ENCODE results near the gene DRC7. TPM values are rescaled to one million over a fixed set of nuclear protein-coding genes. Genes with fewer than 3 reads are reported as not detected.

The DRC7 gene
- polyA plus RNA-seq, 1 donor from 2014 or later = 1.4 TPM

- no peaks in the 10 kb centered on the region for H3K27me3 ChIP-seq (ENCODE audit: insufficient read depth, low read depth, low read length)
- H3K27ac ChIP-seq (ENCODE audit: low read length) = no peak overlapping the region
- no peaks in the 10 kb centered on the region for H4K20me1 ChIP-seq (ENCODE audit: insufficient read depth)
- H2AFZ ChIP-seq (ENCODE audit: low read depth, low read length) = no peak overlapping the region
- H3K79me2 ChIP-seq (replicated peaks; ENCODE audit: insufficient read depth, low read length) = no peaks in the 10 kb centered on the region
- H3K36me3 ChIP-seq (ENCODE audit: insufficient read depth, low read length) = no peaks in the 10 kb centered on the region
- H3K9ac ChIP-seq (ENCODE audit: low read length) = no peak overlapping the region
- no peak for TF ChIP-seq REST (IDR thresholded peaks at IDR 0.05; ENCODE audit: borderline replicate concordance)
- TF ChIP-seq EP300 (conservative IDR thresholded peaks at IDR 0.05; ENCODE audit: poor library complexity, severe bottlenecking) = no peak
- no peaks in the 10 kb centered on the region for H3K9me2 ChIP-seq (ENCODE audit: insufficient read depth, low read length)
- no peaks in the 10 kb centered on the region for H3K9me3 ChIP-seq (ENCODE audit: low read length)
- no peak overlapping the region for H3K4me2 ChIP-seq (ENCODE audit: low read length)
- H3F3A ChIP-seq (ENCODE audit: insufficient read depth, low read length, poor library complexity, severe bottlenecking) = no peaks in the 10 kb centered on the region
- H3K4me3 ChIP-seq (ENCODE audit: low read length) = no peak overlapping the region
Measured at GRCh38 chr16:57679767-57680482, 14.7 kb upstream of the DRC7 start.

- Histone ChIP-seq H3K36me3 (ENCODE audit: insufficient read depth, low read length) (no peaks in the 10 kb centered on the region), H3K27ac (ENCODE audit: low read length) (no peak overlapping the region), H3K9ac (ENCODE audit: low read length) (no peak overlapping the region), H2AFZ (ENCODE audit: low read depth, low read length) (no peak overlapping the region), H3K4me2 (ENCODE audit: low read length) (no peak overlapping the region), H3K27me3 (ENCODE audit: insufficient read depth, low read depth, low read length) (no peaks in the 10 kb centered on the region), H3K9me3 (ENCODE audit: low read length) (no peaks in the 10 kb centered on the region), H3K4me3 (ENCODE audit: low read length) (no peak overlapping the region), H4K20me1 (ENCODE audit: insufficient read depth) (no peaks in the 10 kb centered on the region), H3F3A (ENCODE audit: insufficient read depth, low read length, poor library complexity, severe bottlenecking) (no peaks in the 10 kb centered on the region), H3K79me2 (replicated peaks; ENCODE audit: insufficient read depth, low read length) (no peaks in the 10 kb centered on the region), H3K9me2 (ENCODE audit: insufficient read depth, low read length) (no peaks in the 10 kb centered on the region)
- TF ChIP-seq SMC3 (conservative IDR thresholded peaks at IDR 0.05; ENCODE audit: poor library complexity) = no peak
Measured at GRCh38 chr16:57680842-57681375, 13.7 kb upstream of the DRC7 start.

- no peaks in the 10 kb centered on the region for H3K9me2 ChIP-seq (ENCODE audit: insufficient read depth, low read length)
- H3K36me3 ChIP-seq (ENCODE audit: insufficient read depth, low read length) = no peaks in the 10 kb centered on the region
- no peaks in the 10 kb centered on the region for H3F3A ChIP-seq (ENCODE audit: insufficient read depth, low read length, poor library complexity, severe bottlenecking)
- no peaks in the 10 kb centered on the region for H3K9me3 ChIP-seq (ENCODE audit: low read length)
- H3K9ac ChIP-seq (ENCODE audit: low read length) = no peak overlapping the region
- no peaks in the 10 kb centered on the region for H3K79me2 ChIP-seq (replicated peaks; ENCODE audit: insufficient read depth, low read length)
- no peak overlapping the region for H3K27ac ChIP-seq (ENCODE audit: low read length)
- H3K27me3 ChIP-seq (ENCODE audit: insufficient read depth, low read depth, low read length) = no peaks in the 10 kb centered on the region
- no peaks in the 10 kb centered on the region for H4K20me1 ChIP-seq (ENCODE audit: insufficient read depth)
- TF ChIP-seq TAF1 (IDR thresholded peaks at IDR 0.05; ENCODE audit: low read depth) (no peak), CTCF (IDR thresholded peaks at IDR 0.05; ENCODE audit: poor library complexity, severe bottlenecking) (no peak), MXI1 (conservative IDR thresholded peaks at IDR 0.05; ENCODE audit: poor library complexity, severe bottlenecking) (no peak), REST (IDR thresholded peaks at IDR 0.05; ENCODE audit: borderline replicate concordance) (no peak), SMC3 (conservative IDR thresholded peaks at IDR 0.05; ENCODE audit: poor library complexity) (no peak), POLR2AphosphoS5 (IDR thresholded peaks at IDR 0.05) (no peak), EP300 (conservative IDR thresholded peaks at IDR 0.05; ENCODE audit: poor library complexity, severe bottlenecking) (no peak), EZH2 (IDR thresholded peaks at IDR 0.05; ENCODE audit: borderline replicate concordance, insufficient read depth, low read length, poor library complexity, severe bottlenecking) (no peak), RAD21 (conservative IDR thresholded peaks at IDR 0.05) (no peak)
- H2AFZ ChIP-seq (ENCODE audit: low read depth, low read length) = no peak overlapping the region
- no peak overlapping the region for H3K4me3 ChIP-seq (ENCODE audit: low read length)
- H3K4me2 ChIP-seq (ENCODE audit: low read length) = no peak overlapping the region
Measured at GRCh38 chr16:57681950-57682728, 12.5 kb upstream of the DRC7 start.

Measured in neural cell (in vitro differentiated cells).